Measurements from ENCODE around the gene ARPC1B.

- TF ChIP-seq CTCF (IDR thresholded peaks at IDR 0.05; ENCODE audit: low read depth, low read length, missing input control): no peak
- no peak for TF ChIP-seq REST (IDR thresholded peaks at IDR 0.05)
- TF ChIP-seq MAX (IDR thresholded peaks at IDR 0.05): no peak
- TF ChIP-seq SP1 (IDR thresholded peaks at IDR 0.05): no peak
- TF ChIP-seq FOXA1 (IDR thresholded peaks at IDR 0.05): no peak
- TF ChIP-seq JUND (IDR thresholded peaks at IDR 0.05): no peak
- TF ChIP-seq ATF3 (IDR thresholded peaks at IDR 0.05): no peak
- TF ChIP-seq TAF1 (conservative IDR thresholded peaks at IDR 0.05): no peak
- no peak for TF ChIP-seq YY1 (IDR thresholded peaks at IDR 0.05)
- TF ChIP-seq NR2F2 (IDR thresholded peaks at IDR 0.05): no peak
Observed at GRCh38 chr7:99357701-99358490, 16.6 kb upstream of the ARPC1B start.

All from liver (tissue), 3 donors.